HL-60/S4 treated with retinoic acid at 250 ng/mL for 4 days and 3 days (cell line): Measurements from ENCODE around the gene NFATC2.
"Not testable (repeated sequence)": the region's sequence is repeated elsewhere in the genome, so short reads cannot be mapped to it uniquely, and the experiment has no call there.

ENCODE experiments used
- in situ Hi-C: fragments of 300-500 bp; cut with MboI; formaldehyde crosslinking; loops from 2 replicates; pipeline ENCODE4 v1.7.0; 2022; ENCODE audit warnings: low sequenced_read_pairs

Gene NFATC2

GRCh38 chr20:51481341-51481914 is 61.1 kb downstream of the NFATC2 start:
- in situ Hi-C loops = no loop called here

GRCh38 chr20:51480507-51481270 is 61.8 kb downstream of the NFATC2 start:
- in situ Hi-C loops = no loop called here

GRCh38 chr20:51476106-51476505 is 66.4 kb downstream of the NFATC2 start:
- in situ Hi-C loops = not testable (repeated sequence)

- in situ Hi-C loops = no loop called here
Observed at GRCh38 chr20:51473771-51474170, 68.7 kb downstream of the NFATC2 start.

DNA sequence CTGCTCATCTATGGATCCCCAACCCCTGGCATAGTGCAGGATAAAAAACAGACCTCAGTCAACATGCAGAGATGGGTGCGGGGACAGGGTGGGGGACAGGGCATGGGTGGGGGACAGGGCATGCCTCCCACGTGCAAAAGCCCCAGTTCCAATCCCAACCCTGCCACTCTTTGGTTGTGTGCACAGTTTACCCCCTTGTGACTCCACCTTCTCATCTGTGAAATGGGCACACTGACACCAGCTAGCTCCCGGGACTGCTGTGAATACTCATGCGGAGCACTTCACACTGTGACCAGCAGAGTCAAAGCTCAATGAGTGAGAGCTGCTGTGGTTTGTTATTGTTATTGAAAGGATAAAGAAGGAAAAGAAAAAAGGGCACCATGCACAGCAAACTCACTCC is 69.3 kb downstream of the NFATC2 start:
- in situ Hi-C loops = no loop called here

DNA sequence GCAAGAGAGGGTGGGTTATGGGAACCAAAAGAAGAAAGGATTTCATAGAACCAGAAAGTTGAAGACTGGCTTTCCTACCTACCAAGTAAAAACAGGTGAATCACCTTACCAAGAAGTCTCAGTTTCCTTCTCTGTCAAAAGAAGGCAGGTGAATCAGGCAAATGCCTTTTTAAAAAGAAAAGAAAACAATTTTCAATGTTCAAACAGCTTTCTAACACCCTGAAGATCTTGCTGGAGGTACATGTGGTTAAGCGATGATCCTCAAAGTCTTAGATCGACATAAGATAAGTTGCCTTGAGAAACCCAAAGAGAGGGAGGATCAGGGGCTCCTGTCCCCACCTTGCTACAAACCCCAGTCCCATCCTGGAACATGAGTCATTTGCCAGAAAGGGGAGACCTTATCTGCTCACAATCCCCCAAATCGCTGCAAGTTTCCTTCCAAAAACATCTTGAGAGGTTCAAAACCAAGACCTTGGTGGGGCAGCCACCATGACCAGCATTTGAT is 71.6 kb downstream of the NFATC2 start:
- in situ Hi-C loops = no loop called here

DNA sequence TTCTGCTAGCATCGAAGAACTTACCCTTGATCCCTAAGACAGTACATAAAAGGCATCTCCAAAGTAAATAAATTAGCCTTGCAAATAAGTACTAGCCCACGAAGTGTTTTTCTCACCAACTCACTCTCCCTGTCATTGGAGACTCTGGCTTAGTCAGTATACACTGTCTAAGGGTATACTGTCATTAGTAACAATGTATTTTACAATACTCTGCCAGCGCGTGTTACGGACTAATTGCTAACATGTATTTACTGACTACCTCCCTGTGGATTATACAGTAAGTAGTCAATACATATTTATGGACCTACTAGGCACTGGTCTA is 72.1 kb downstream of the NFATC2 start:
- in situ Hi-C loops = no loop called here

DNA sequence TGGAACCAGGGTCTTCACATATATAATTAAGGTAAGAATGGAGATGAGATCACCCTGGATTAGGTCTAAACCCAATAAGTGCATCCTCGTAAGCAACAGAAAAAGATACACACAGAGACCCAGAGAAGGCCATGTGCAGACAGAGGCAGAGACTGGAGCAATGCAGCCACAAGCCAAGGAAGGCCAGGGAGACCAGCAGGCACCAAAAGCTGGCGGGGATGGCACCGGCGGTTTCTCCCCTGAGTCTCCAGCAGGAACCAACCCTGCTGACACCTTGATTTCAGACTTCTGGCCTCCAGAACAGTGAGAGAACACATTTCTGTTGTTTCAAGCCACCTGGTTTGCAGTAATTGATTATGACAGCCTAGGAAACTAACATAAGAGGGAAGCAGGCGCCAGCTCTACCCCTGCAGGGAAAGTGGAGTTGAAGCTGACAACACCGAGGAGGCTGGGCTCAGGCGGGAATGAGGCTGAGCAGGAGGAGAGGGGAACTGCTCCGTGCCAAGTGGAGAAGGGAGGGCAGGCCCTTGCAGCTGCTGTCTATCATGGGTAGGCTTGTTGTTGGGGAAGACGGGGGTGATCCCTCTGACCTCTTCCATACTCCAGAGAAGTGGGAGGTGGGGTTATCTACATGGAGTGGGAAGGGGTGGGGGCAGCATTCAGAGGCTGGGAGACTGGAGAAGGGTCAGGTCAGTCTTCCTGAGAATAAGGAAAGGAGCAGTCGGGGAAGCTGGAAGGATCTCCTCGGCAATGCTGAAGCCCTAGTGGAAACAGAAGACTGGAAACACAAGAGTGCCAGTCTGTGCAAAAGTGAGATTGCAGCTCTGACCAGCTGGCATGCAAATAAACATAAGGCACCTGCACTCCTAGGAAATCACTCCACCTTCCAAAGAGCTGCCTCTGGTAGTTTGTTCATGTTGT is 72.7 kb downstream of the NFATC2 start:
- in situ Hi-C loops = no loop called here

- in situ Hi-C loops = no loop called here
Observed at GRCh38 chr20:51469046-51469445, 73.5 kb downstream of the NFATC2 start.

- in situ Hi-C loops = no loop called here
Observed at GRCh38 chr20:51468636-51469035, 73.9 kb downstream of the NFATC2 start.

DNA sequence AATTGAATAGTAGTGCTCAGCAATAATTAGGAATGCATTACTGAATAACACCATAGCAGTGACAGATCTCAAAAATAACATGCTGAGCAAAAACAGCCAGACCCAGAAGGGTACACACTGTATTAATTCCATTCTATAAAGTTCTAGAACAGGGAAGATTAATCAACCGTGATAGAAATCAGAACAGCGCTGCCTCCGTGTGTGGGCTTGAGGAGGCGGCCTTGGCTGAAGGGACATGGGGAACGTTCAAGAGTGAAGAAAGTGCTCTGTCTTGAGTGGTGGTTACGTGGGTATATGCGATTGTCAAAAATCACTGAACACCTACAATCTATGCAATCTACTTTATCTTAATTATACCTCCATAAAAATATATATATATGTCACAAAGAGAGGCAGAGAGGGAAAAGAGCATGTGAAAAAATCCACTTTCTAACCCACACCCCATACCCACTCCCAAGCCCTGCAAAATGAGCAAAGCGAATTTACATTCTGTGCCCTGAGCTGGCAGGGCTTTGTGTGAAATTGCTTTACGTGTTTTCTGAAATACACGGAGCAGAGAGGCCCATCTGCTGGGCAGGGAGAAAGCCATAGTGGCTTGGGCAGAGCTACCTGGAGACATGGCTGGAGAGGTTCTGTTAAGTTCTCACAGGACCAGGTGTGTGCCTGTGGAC is 74.4 kb downstream of the NFATC2 start:
- in situ Hi-C loops = no loop called here

DNA sequence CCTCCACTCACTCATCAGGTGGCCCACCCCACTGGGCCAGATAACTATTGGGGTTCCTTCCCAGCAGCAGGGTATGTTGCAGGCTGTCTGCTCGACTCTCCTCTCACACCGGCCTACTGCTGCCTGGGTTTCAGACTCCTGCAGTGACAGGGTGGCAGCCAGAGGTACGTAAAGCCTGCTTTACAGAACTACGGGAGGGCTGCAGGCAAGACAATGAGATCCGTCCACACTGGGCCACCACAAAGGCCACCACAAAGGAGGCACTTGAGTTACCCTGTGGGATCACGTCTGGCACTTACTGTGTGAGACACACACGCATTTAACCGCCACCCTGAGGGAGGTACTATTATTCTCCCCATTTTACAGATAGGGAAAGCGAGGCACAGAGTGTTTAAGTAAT is 78.5 kb downstream of the NFATC2 start:
- in situ Hi-C loops = no loop called here

- in situ Hi-C loops = no loop called here
Observed at GRCh38 chr20:51463560-51463959, 79.0 kb downstream of the NFATC2 start.

DNA sequence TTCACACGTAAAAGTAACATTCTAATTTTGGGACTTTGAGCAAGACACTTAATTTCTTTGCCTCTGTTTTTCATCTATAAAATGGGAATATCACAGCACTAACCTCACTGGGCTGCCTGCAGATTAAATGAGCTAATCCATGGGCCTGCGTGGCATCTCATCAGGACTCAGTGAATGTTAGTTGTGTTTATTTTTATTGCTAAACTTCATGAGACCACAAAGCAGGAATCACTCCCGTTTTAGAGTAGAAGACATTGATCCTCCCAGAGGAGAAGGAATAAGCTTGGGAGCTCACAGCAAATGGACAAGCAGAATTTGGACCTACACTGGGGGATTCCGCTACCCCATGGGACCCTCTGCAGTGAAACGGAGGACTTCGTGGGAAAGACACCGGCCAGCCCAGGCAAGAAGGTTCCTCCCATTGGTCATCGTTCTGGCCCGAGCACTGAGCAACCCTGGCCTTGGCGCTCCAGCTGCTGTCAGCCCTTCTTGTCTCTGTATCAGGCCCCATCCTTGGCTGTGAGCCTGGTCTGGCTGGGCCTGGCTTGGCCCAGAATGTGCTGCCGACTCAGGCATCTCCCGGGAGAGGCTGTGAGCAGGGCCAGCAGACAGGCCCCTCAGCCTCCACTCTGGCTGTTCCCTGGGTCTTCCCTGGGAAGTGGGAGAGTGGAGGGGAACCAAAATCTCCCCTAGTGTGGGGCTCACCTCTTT is 79.8 kb downstream of the NFATC2 start:
- in situ Hi-C loops = no loop called here

- in situ Hi-C loops = not testable (repeated sequence)
Observed at GRCh38 chr20:51461846-51462245, 80.7 kb downstream of the NFATC2 start.

DNA sequence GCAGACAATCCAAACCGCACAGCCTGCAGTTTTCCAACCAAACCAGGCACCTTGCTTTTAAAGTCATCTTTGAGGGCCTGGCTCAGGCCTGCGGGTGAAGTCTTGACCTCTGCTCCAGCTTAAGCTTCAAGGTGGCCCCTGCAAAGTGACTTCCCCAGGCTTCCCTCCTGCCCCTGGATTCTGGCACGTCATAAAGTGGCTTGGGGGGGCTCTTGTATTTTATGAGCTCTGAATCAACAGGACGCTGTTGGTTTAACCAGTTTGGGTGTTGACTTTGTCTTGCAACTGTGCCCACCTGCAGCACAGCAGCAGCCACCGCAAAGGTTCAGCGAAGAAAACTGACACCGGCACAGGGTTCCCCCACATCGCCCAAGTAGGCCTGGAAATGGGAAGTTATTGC is 81.2 kb downstream of the NFATC2 start:
- in situ Hi-C loops = no loop called here

DNA sequence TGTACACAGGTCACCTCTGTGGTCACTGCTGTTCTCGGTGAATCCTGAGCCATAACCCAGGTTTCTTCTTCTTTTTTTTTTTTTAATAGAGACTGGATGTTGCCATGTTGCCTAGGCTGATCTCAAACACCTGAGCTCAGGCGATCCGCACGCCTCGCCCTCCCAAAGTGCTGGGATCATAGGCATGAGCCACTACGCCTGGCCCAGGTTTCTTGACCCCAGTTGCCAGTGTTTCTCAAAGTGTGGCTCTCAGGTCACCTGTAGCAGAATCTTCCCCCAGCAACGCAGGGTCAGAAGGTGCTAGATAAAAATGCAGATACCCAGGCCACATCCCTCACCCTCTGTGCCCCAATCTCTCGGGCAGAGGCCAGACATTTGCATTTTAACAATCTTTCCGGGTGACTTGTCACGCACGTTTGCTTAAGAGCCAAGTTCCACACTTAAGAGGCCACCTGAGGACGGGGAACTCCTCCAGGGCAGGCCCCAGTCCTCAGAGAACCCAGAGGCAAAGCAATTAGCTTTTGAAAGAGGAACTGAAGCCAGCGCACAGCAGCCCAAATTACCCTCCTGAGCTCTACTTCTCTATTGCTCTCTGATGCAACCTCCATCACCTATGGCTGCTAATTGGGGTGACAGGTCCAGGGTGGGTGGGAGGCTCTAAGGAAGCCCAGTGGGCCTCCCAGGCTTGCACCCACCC is 81.8 kb downstream of the NFATC2 start:
- in situ Hi-C loops = no loop called here

DNA sequence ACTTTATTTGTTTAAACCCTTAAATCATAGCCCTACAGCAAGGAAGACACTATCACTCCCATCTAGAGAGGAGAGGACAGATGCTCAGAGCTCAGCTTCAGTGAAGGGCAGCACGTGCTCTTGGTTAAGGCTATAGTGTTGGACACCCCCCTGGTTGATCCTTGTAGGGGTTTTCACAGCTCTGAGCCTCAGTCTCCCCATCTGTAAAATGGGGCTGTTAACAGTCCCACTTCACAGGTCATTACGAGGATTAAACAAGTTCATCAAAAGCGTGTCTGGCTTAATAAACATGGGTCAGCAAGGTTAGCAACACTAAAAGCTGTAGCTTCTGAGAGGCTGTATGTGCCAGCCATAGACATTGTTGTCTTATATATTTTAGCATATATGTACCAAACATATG is 82.4 kb downstream of the NFATC2 start:
- in situ Hi-C loops = no loop called here

DNA sequence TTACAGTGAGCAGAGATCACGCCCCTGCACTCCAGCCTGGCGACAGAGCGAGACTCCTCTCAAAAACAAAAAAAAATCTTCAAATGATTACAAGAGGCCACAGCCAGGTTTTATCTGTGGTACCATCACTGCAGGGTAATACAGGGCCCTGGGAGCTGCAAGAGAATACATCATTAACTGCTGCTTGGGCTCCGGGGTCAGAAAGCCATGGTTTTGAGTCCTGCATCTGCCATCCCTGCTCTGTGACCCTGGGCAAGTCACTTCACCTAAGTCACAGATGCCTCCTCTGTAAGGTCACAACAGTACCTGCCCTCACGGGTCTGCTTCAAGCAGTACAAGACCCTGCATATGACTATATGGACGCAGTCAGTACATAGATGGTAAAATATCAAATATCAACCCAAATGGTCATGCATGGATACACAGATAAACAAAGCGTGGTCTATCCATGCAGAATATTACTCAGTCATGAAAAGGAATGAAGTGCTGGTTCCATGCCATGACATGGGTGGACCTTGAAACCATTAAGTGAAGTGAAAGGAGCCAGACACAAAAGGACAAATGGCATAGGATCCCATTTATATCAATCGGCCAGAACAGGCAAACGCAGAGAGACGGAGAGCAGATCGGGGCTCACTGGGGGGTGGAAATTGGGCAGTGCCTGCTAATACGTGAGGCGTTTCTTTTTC is 83.6 kb downstream of the NFATC2 start:
- in situ Hi-C loops = no loop called here
